Esophagus squamous epithelium (tissue), 4 donors: Measurements from ENCODE around the gene SKP1.

Source experiments
- CTCF ChIP-seq, 6 experiments: fragments of 450-650 bp in 4 of 6; fragments of 200-600 bp in 2 of 6; sonication (generic) in 2 of 6; IDR thresholded peaks; one replicate each; pipeline ENCODE4 v1.5.1; 2016 to 2019; ENCODE audit warnings: antibody characterized with exemption in 6 of 6, mild to moderate bottlenecking in 4 of 6, moderate library complexity in 4 of 6
- POLR2A ChIP-seq, 4 donors: fragments of 450-650 bp; IDR thresholded peaks; one replicate each; pipeline ENCODE4 v1.6.1; 2017; ENCODE audit warnings: antibody characterized with exemption in 4 of 4, mild to moderate bottlenecking in 4 of 4, moderate library complexity in 3 of 4

GRCh38 chr5:134207696-134208095, 30.9 kb upstream of the SKP1 start:
- TF ChIP-seq CTCF (IDR thresholded peaks at IDR 0.05) (no peak), POLR2A (IDR thresholded peaks at IDR 0.05) (no peak)
